Pancreas (tissue), 10 donors: Measurements from ENCODE around the gene TEX11. TPM values are rescaled to one million over a fixed set of nuclear protein-coding genes. Genes with fewer than 3 reads are reported as not detected.
"Not testable (repeated sequence)": the region's sequence is repeated elsewhere in the genome, so short reads cannot be mapped to it uniquely, and the experiment has no call there.

ENCODE experiments used
- ATAC-seq, 4 donors: fragments of 200-7000 bp; cut with Tn5 transposase; one replicate each; pipeline versions ENCODE4 v1.8.0 to v1.9.1; 2020; ENCODE audit warnings: mild to moderate bottlenecking in 4 of 4, moderate library complexity in 4 of 4
- DNase-seq, 6 donors: peaks; one replicate each; pipeline ENCODE4 v3.0.0-alpha.2; 2020
- FAIRE-seq: peaks from 2 replicates; lab custom pipeline; 2012; peaks lifted over from hg19 to GRCh38; lab: Jason Lieb, UNC
- H3K27ac ChIP-seq, 4 donors: fragments of 200-600 bp; sonication (generic); 1 replicate in 3 of 4; 2 replicates in 1 of 4; pipeline versions ENCODE4 v1.5.0 to v1.8.0; 2020
- H3K27me3 ChIP-seq, 4 donors: fragments of 200-600 bp; one replicate each; pipeline ENCODE4 v1.8.0; 2021
- H3K36me3 ChIP-seq, 3 donors: fragments of 200-600 bp; sonication (generic) in 1 of 3; one replicate each; pipeline versions ENCODE4 v1.5.0 to v1.8.0; 2020 to 2021
- H3K4me1 ChIP-seq, 3 donors: fragments of 200-600 bp; one replicate each; pipeline ENCODE4 v1.8.0; 2021
- H3K4me3 ChIP-seq, 4 donors: fragments of 200-600 bp; sonication (generic) in 2 of 4; one replicate each; pipeline versions ENCODE4 v1.5.0 to v1.8.0; 2020 to 2021
- H3K9me3 ChIP-seq, 4 donors: fragments of 200-600 bp; one replicate each; pipeline ENCODE4 v1.8.0; 2021
- WGBS, 2 donors: extraction: QIAGEN DNeasy Blood & Tissue Kit; methylation state at CpG; one replicate each; pipeline ENCODE4 v1.1.7; 2013; 5-methylcytosine and 5-hydroxymethylcytosine counted together
- intact Hi-C, 3 donors: fragments of 100-400 bp; cut with DNase I; formaldehyde crosslinking; loops; one replicate each; pipeline versions ENCODE4 v1.11.1 to v1.14.2; 2022
- polyA plus RNA-seq, 2 donors: library from polyadenylated mRNA; stranded (reverse); fragments of 200-250 nt; gene quantifications; one replicate each; pipeline ENCODE4 v1.2.3, GENCODE V29; 2013
- total RNA-seq, 6 donors: library from RNA; stranded (reverse); fragmentation: NEBNext Ultra II Directional in 4 of 6; extraction: Animal tissue kit (Norgen Biotek cat#: 25700) in 4 of 6; gene quantifications; one replicate each; pipeline versions ENCODE4 v1.2.1 to v1.2.4, GENCODE V29; 2021 to 2023
- TF ChIP-seq, protein P1 (sequence below), 4 donors: fragments of 200-600 bp; sonication (generic) in 3 of 4; IDR thresholded peaks; one replicate each; pipeline versions ENCODE4 v1.5.0 to v1.8.0; 2021; ENCODE audit warnings: antibody characterized with exemption in 4 of 4
- donor health status: healthy with polysubstance abuse.
- donor health status: DM: no; HTN: no; CAD: no; lungs with moderate emphysema.
- donor health status: DM: no; HTN: no; CAD: no.
- donor health status: control.
- donor health status: control.
- donor health status: Bipolar disorder and iron deficiency.
- donor health status: DM: yes; HTN: yes; CAD: no.
- donor health status: DM: no; HTN: no; CAD: no.
- donor health status: DM: no; HTN: no; CAD: no.
- donor health status: DM: yes; HTN: yes; CAD: no.

Gene TEX11
- total and polyA plus RNA-seq, 8 donors = 0.75 to 9.0 (median 3.5) TPM

DNA sequence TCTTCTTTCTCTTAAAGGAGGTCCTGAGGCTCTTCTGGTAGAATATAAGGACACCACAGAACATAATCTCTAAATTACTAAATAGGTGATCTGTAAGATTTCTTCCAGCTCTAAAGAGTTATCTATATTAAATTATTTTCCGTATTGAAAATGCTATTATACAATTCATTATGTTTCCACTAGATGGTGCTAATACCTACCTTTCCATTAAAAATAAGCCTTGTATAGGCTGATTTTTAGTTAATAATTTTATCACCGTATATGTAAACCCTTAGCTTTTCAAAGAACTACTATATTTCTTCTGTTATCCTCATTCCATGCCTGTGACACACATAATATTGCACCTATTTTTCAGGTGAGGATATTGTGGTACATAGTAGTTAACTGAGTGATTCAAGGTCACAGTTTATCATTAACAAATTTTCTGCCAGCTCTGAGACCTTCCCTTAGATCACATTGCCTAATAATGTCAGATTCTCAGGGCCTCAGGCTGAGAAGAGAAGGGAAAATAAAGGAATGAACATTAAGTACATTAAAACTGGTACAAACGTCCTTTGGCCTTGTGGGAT, 138.8 kb downstream of the TEX11 start:
- no peak overlapping the region for H3K4me3 ChIP-seq
- WGBS, 2 donors = 7% methylated on average over 3 of the region's 3 CpGs
- ATAC-seq (peak in 2 of 4 donors; percentile 59 to 64), DNase-seq (no peak), FAIRE-seq (peak; percentile 86)
- no peaks in the 10 kb centered on the region for H3K36me3 ChIP-seq
- peaks cover 0 to 5% (median 0%) of the 10 kb centered on the region in 3 donors for H3K4me1 ChIP-seq
- no peaks in the 10 kb centered on the region for H3K9me3 ChIP-seq
- TF ChIP-seq, protein P1, sequence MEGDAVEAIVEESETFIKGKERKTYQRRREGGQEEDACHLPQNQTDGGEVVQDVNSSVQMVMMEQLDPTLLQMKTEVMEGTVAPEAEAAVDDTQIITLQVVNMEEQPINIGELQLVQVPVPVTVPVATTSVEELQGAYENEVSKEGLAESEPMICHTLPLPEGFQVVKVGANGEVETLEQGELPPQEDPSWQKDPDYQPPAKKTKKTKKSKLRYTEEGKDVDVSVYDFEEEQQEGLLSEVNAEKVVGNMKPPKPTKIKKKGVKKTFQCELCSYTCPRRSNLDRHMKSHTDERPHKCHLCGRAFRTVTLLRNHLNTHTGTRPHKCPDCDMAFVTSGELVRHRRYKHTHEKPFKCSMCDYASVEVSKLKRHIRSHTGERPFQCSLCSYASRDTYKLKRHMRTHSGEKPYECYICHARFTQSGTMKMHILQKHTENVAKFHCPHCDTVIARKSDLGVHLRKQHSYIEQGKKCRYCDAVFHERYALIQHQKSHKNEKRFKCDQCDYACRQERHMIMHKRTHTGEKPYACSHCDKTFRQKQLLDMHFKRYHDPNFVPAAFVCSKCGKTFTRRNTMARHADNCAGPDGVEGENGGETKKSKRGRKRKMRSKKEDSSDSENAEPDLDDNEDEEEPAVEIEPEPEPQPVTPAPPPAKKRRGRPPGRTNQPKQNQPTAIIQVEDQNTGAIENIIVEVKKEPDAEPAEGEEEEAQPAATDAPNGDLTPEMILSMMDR (IDR thresholded peaks at IDR 0.05) = peak; percentile 18 to 60 (median 36)
- intact Hi-C loops = no loop called here
- peaks cover 0 to 17% (median 0%) of the 10 kb centered on the region in 4 donors for H3K27me3 ChIP-seq
- no peak overlapping the region for H3K27ac ChIP-seq

DNA sequence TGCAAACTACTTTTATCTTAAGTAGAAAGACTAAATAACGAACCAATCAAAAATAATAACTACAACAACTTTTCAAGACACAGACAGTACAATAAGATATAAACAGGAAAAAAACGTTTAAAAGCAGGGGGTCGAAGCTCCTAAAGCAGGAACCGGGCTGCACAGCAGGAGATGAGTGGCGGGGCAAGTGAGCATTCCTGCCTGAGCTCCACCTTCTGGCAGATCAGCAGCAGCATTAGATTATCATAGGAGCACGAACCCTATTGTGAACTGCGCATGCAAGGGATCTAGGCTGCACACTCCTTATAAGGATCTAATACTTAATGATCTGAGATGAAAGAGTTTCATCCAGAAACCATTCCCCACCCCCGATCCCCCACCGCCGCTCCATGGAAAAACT, 146.2 kb downstream of the TEX11 start:
- intact Hi-C loops = no loop called here
- Histone ChIP-seq H3K4me3 (no peak overlapping the region), H3K4me1 (no peaks in the 10 kb centered on the region), H3K27ac (no peak overlapping the region), H3K36me3 (no peaks in the 10 kb centered on the region), H3K27me3 (peaks cover 0 to 15% (median 4%) of the 10 kb centered on the region in 4 donors), H3K9me3 (no peaks in the 10 kb centered on the region)
- no peak for FAIRE-seq
- no peak for DNase-seq
- WGBS, 2 donors = 40 to 43% methylated on average over 10 of the region's 10 CpGs
- TF ChIP-seq, protein P1 (IDR thresholded peaks at IDR 0.05) = no peak
- no peak for ATAC-seq

DNA sequence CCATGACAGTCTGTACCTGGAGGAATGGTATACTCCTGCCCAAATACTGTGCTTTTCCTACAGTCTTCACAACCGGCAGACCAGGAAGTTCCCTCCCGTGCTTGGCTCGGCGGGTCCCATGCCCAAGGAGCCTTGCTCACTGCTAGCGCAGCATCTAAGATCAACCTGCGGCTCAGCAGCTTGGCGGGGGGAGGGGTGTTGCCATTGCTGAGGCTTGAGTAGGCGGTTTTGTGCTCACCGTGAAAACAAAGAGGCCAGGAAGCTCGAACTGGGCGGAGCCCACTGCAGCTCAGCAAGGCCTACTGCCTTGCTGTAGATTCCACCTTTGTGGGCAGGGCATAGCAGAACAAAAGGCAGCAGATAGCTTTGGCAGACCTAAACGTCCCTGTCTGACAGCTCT, 152.7 kb downstream of the TEX11 start:
- Histone ChIP-seq H3K36me3 (no peaks in the 10 kb centered on the region), H3K9me3 (no peaks in the 10 kb centered on the region), H3K27ac (no peak overlapping the region), H3K4me3 (no peak overlapping the region), H3K27me3 (peaks cover 0 to 5% (median 0%) of the 10 kb centered on the region in 4 donors), H3K4me1 (no peaks in the 10 kb centered on the region)
- ATAC-seq (no peak), DNase-seq (peak in 2 of 6 donors; percentile 26 to 28), FAIRE-seq (no peak)
- WGBS, 2 donors = 60 to 61% methylated on average over 12 of the region's 12 CpGs
- intact Hi-C loops = no loop called here
- TF ChIP-seq, protein P1 (IDR thresholded peaks at IDR 0.05) = no peak

DNA sequence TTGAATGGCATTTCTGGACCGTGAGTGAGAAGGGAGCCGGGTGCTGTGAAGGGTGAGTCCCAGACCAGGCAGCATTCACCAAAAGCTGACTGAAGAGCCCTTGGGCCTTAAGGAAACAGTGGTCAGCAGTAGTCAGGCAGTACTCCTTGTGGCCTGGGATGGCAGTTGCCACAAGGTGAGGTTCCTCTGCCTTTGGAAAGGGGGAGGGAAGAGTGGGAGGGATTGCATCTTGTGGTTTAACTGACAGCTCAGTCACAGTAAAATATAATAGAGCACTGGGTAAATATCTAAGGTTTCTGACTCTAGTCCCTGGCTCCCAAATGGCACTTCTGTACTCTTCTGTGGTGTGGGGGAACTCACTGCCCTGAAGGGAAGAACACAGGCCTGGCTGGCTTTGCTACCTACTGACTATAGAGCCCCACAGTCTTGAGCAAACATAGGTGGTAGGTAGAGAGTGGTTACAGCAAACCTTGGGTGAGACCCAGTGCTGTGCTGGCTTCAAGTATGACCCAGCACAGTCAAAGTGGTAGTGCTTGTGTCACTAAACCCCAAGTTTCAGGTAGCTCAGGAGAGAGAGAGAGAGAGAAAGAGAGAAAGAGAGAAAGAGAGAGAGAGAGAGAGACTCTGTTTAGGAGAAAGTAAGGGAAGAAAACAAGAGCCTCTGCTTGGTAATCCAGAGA, 154.2 kb downstream of the TEX11 start:
- FAIRE-seq = no peak
- WGBS, 2 donors = 70 to 80% methylated on average over 2 of the region's 2 CpGs

DNA sequence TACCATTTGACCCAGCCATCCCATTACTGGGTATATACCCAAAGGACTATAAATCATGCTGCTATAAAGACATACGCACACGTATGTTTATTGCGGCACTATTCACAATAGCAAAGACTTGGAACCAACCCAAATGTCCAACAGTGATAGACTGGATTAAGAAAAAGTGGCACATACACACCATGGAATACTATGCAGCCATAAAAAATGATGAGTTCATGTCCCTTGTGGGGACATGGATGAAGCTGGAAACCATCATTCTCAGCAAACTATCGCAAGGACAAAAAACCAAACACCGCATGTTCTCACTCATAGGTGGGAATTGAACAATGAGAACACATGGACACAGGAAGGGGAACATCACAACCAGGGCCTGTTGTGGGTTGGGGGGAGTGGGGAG, 174.7 kb downstream of the TEX11 start:
- not testable (repeated sequence) for ATAC-seq

More for the DNA sequence above, 154.2 kb downstream of the TEX11 start:
- intact Hi-C loops = no loop called here
- Histone ChIP-seq H3K27me3 (peaks cover 0 to 5% (median 0%) of the 10 kb centered on the region in 4 donors), H3K36me3 (no peaks in the 10 kb centered on the region), H3K27ac (no peak overlapping the region), H3K4me3 (no peak overlapping the region), H3K9me3 (no peaks in the 10 kb centered on the region), H3K4me1 (no peaks in the 10 kb centered on the region)
- ATAC-seq (no peak), DNase-seq (no peak)
- TF ChIP-seq, protein P1 (IDR thresholded peaks at IDR 0.05) = no peak

DNA sequence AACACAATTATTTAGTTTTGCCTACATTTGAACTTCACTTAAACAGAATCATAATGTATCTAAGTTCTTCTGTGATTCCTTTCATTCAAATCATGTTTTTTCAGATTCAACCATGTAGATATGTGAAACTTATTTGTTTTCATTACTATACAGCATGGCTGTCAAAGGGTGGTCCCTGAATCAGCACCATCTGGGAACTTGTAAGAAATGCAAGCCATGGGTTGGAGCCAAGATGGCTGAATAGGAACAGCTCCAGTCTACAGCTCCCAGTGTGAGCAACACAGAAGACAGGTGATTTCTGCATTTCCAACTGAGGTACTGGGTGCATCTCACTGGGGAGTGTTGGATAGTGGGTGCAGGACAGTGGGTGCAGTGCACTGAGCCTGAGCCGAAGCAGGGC, 180.6 kb downstream of the TEX11 start:
- H3K4me3 ChIP-seq, ATAC-seq, H3K27ac ChIP-seq, H3K4me1 ChIP-seq, intact Hi-C loops, H3K9me3 ChIP-seq, FAIRE-seq, H3K36me3 ChIP-seq, DNase-seq: not testable (repeated sequence)
- 85 to 93% methylated on average over 1 of the region's 1 CpG for WGBS, 2 donors
- H3K27me3 ChIP-seq = peaks cover 0 to 12% (median 0%) of the 10 kb centered on the region in 4 donors

More for the DNA sequence above, 174.7 kb downstream of the TEX11 start:
- H3K9me3 ChIP-seq, intact Hi-C loops, H3K4me3 ChIP-seq, DNase-seq, FAIRE-seq, H3K36me3 ChIP-seq, H3K27ac ChIP-seq, H3K4me1 ChIP-seq, H3K27me3 ChIP-seq: not testable (repeated sequence)
- WGBS, 2 donors = 89 to 92% methylated on average over 4 of the region's 5 CpGs
